OCI-M1 (cell line): ENCODE measurements around the gene MRC1.

ENCODE experiments used
- DNase-seq: peaks from one replicate; lab custom pipeline; 2025; lab: John Stamatoyannopoulos, UW

Gene MRC1

DNA sequence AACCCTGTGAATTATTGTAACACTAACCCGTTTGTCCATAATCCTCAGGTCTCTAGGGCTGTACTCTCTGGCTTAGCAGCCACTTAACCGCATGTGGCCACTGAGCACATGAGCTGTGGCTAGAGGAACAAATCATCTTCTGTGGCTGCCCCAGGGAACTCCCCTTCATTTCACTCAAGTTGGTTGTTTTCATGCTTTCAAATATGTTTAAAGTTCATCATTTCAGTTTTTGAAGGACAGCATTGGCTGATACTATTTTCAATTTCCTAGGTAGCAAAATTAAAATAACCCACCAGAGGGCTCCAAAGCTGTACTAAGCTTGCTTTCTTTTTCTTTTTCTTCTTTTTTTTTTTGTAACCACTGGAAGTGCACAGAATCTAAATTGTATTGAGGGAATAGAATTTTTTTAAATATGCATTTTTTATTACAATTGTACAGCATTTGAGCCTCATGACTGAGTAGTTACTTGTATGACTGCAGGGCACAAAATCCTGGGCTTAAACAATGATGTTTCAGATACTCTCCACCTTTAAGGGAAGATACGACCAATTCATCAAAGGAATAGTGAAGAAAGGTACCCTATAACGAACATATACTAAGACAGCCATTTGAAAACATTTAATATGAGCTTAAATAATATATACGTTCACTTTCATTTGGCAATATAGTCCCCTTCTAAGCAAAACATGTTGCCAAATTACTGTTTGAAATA is 38.6 kb downstream of the MRC1 start:
- DNase-seq = peak; percentile 62

DNA sequence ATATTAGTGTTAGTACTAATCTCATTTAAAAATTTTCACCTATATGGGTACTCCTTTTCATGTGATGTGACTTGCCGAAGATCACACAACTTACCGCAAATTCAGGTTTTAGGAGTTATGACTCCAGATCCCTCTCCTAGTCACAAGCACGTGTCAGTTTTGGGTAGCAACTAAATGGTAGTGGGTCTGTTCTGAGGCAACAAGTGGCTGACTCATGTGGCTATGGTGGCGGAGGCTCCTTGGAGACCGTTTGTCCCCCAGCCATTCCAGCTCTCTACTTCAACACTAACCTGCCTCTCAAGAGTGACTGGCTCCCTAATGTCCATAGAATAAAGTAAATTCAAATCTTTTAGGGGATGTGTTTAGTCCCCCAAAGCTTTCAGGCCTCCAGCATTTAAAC is 39.5 kb downstream of the MRC1 start:
- DNase-seq = no peak

DNA sequence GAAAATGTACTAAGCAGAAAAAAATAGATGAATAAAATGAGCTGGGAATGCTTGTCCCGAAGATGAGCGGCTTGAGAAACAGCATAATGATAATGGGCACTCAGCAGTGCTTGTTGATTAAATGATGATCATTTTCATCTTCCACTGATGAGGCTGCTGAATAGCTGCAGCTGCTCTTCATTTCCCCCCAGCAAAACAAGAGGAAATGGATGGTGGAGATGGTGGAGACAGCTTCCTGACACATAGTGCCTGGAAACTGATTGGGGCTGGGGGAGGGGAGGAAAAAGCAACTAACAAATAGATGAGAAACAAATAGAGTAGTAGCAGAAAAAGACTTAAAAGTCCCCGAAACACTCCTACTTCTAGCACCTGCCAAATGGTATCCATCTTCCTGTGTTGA is 41.4 kb downstream of the MRC1 start:
- no peak for DNase-seq

DNA sequence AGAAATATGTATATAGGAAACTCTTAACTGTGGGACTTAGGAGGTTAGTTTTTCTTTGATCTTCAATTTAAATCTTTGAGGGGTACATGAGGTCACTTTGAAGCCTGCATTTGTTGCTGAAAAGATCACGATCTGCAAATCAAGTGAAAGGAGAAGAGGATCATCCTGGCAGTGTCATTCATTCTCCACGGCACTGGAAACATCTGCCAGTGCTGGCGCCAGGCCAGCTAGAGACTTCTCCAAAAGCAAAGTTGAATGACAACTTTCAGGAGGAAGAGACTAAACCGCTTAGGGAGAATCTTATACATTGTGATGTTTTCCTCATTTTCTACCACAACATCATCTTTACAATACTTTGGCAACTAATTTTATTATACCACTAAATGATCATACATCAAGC is 42.5 kb downstream of the MRC1 start:
- peak; percentile 61 for DNase-seq

DNA sequence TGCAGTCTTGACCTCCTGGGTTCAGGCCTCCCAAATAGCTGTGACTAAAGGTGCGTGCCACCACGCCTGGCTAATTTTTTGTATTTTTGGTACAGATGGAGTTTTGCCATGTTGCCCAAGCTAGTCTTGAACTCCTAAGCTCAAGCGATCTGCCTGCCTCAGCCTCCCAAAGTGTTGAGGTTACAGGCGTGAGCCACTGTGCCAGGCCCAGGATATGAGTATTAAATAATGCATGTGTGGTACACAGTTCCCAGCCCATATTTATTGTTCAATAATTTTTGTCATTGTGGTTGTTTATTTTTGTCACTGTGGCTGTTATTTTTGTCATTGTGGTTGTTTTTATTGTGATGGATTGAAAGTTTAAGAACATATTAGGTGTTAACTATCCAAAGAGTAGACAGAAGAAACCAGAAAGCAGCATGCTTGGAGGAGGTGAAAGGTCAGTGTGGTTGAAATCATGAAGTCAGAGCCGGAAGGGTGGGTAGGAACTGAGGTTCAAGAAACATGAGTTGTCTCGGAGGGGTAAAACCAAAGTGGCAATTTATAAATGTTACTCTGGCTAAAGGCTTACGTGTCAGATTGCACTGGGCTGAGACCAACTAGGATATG is 45.0 kb downstream of the MRC1 start:
- no peak for DNase-seq

DNA sequence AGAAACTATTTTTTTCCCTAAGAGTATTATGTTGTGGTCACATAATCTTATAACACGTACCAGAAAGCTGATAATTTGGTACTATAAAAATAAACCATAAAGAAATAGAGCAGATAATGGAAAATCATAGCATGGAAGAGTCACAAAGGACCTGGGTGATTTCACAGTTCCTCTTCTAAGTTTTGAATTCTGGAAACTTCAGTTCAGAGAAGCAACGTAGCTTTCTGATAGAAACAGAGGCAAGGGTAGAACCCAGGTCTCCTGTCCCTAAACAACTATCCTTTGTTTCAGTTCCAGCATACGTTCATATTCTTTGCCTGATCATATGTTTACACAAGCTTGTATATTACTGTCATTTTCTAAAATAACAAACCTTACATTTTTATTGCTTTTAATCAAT is 47.9 kb downstream of the MRC1 start:
- DNase-seq = no peak

DNA sequence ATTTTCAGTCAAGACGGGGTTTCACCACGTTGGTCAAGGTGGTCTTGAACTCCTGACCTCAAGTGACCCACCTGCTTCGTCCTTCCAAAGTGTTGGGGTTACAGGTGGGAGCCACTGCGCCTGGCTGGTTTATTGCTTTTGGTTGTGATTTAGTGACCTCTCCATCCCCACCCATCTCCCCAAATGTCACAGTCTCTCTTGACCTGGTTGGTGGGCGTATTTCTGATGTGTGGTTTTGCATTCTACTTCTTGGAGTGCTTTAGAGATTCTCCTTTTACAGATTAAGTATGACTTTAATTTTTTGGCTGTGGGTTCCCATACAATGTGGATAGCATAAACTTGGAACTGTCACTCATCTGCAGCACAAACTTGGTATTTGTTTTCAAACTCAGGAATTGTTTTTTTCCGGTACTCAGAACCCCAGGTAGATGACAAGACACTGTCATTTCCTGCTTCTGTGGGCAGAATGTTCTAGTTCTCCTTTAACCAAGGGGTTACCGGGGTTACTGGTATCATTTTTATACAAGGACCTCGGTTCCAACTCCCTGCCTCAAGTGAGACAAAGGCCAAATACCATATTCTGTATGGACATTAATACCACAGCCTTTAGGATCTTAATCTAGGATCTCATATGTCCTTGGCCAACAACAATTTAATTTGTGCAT is 50.5 kb downstream of the MRC1 start:
- no peak for DNase-seq

DNA sequence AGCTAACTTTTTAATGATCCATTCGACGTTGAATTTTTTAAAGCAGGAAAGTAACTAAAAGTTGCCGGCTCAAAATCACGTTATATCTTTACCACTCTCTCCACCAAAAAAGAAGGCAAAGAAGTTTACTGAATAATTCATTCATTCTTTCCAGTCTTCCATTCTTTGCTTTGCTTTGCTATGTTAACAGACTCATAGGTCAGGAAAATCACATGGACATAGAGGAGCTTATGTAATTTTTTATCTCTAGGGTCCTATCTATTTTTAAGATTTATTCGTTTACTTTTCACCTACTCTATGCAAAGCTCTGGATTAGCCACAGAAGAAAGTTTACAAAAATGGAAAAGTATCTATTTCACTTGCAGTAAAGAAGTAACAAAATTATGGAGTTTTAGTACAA is 52.6 kb downstream of the MRC1 start:
- no peak for DNase-seq

DNA sequence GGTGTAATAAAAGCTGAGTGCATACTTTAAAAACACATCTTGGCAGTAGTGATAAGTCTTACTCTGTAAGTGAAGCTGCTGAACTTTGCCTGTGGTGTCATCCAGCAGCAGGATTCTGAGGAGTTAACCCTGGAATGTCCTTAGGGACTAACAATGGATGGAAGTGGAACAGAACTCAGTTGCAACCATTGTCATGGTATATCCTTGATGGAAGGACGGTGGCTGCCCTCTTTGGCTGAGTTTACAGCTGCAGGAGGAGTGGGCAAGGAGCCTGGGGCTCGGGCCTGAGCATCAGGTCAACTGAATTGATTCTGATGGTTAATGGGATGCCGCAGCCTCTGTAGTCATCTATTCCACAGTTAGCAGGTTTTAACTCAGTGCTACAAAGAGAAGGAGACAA is 56.2 kb downstream of the MRC1 start:
- no peak for DNase-seq

DNA sequence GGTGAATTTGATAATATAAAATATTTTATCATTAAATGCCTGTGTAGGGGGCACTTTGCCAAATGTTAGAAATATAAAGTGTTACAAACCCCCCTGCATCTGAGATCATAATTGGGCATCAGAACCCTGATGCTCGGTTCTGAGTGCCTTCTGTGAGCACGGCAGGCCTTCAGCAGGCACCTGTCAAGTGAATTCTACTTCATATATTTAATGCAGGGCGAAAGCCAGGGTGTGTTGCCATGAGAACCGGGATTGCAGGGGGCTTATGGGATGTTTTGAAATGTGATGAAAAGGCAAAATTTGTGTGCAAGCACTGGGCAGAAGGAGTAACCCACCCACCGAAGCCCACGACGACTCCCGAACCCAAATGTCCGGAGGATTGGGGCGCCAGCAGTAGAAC is 57.2 kb downstream of the MRC1 start:
- DNase-seq = no peak

DNA sequence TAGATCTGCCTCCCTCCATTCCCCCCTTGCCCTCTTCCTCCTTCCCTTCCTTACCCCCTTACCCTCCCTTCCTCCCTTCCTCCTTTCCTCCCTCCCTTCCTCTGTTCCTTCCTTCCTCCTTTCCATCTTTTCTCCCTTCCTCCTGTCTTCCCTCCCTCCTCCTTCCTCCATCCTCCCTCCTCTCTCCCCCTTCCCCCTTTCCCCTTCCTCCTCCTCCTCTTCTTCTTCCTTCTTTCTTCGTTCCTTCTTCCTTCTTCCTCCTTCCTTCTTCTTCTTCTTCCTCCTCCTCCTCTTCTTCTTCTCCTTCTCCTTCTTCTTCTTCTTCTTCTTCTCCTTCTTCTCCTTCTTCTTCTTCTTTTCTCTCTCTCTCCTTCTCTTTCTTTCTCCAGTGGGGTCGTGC is 57.9 kb downstream of the MRC1 start:
- DNase-seq = no peak

DNA sequence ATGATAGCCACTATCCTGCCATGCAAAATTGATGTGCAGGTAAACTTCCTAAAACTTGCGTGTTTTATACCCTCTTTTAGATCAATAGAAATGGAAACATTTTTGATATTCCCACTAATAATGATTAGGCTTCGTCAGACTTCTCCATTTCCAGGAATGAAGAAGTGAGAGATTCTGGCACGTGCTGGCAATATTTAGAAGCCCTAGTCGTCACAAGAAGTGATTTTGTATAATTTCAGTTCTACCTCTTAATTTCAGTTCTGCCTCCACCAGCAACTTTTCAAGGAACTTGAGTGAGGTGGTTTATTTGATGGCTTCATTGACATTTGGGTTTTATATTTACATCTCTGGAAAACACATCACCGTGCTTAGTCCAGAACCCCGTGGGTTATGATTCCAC is 61.9 kb downstream of the MRC1 start:
- DNase-seq = no peak

DNA sequence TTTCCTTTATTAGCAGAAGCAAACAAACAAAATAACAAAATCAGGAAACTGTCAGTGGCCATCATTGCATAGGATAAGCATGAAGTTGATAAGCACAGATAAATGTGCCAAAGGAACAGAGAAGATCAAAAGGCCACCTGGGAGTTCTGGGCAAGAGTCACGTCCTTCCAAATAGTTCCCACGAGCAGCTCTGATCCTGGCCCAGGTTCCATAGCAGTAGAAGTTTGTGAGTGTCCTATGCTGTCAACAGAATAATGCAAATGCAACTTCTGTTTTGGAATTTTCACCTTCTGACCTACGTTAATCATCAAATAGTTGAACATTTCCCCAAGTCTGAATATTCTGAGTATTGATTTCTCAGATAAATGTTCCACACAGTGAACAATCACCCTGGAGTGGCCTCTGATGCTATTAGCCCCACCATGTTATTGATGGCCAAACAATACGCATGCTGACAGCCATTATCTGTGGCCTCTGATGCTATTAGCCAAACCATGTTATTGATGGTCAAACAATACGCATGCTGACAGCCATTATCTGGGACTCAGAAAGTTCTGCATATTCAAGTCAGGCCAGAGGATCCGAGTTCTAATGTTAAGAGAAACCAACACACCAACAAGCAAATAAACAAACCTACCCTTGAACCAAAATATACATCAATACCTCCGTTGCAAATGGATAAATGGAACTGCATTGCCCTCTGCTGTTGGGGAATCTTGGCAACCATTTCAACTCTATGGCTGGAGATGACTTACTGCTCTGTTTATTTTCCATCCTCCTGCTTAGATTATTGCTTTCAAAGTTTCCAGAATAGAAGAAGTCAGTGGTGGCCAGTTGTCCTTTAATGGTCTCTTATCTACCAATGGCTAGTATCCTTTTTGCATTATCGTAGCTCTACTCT is 63.3 kb downstream of the MRC1 start:
- DNase-seq = peak; percentile 56

DNA sequence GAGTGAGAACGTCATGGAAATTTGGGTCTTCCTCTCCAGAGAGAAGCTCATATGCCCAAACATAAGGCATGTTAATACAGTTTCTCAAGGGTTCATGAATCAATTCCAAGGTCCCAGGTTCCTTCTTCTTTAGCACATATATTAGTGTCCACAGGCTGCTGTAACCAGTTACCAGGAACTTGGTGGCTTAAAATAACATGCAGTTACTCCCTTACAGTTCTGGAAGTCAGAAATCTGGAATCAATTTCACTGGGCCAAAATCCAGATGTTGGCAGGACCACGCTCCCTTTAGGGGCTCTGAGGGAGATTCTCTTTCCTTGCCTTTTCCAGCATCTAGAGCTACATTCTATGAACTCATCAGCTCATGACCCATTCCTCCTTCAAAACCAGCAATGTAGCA is 64.8 kb downstream of the MRC1 start:
- no peak for DNase-seq

DNA sequence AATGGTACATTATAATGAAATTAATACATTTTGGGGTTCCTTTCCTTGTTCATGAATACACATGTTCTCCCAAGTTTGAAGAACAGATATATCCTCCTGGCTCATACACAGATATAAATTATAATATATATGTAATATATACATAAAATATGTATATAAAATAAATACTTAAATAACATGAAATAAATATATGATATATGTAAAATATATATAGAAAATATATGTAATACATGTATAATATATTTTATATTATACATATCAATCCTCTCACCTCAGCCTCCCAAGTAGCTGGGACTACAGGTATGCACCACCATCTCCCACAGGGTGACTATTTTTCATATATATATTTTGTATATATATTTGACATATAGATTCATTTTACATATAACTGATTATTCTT is 68.0 kb downstream of the MRC1 start:
- DNase-seq = no peak

DNA sequence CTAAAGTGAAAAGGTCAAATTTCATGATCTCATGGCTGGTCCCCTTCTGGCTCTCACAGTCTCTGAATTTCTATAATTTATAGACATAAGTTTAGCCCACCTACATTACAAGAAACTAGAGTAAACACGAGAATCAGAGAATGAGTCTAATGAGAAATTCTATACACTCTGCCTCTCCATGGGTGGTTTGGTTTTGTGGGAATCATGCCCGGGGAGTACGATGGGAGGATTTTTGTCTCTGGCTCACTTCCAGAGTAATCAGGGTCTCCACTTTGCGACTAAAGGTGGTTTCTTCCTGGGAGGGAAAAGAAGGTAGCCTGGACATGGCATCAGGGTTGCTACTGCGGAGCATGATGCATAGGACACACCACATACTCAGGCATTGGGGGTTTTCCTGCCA is 69.7 kb downstream of the MRC1 start:
- DNase-seq = no peak

DNA sequence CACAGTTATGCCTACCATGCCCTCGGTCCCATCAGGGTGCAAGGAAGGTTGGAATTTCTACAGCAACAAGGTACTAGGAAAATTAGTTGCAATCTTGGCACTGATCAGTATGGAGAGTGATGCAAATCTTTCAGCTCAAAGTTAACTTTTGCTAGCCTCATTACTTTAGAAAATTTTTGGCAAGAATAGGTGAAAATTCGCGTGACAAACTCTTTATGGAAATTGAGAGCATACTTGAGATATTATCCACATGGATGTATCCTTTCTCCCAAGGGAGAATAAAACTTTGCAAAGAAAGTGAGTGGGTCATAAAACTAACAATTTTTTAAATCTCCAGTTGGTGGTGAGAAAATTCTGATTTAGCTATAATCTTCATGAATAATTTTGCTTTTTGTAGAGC is 71.5 kb downstream of the MRC1 start:
- DNase-seq = no peak

DNA sequence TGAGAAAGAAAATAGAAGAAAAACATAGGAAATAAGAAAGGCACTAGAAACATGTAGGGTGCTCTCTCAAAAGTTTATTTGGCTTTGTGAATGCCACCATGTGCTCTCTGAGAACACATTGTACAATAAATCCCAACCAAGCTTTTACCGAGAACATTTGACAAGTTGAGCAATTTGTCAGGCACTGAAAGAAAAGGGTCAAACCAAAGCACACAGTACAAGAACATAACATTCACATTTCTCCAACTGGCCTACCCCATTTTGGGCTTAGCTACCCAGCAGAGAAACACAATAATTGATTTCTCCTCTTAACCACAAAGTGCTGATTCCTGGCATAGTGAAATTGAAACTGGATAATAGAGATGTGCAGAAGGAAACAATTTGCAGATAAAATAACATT is 73.4 kb downstream of the MRC1 start:
- no peak for DNase-seq

DNA sequence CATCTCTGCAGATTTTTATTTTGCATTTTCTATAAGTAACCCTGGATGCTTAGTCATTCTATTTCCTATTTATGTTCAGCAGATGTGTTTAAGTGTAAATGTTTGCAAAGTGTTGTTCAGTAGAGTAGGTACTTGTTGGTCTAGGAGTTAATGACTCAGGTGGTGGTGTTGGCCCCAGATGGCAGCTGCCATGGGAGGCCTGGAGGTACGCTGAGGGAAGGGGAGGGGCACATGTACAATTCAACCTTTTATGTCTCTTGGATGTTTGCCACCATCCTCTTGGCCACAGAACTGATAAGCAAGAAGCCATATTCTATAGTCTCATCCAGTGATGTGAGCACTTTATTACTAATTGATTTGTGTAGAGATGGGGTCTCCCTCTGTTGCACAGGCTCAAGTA is 74.5 kb downstream of the MRC1 start:
- no peak for DNase-seq

DNA sequence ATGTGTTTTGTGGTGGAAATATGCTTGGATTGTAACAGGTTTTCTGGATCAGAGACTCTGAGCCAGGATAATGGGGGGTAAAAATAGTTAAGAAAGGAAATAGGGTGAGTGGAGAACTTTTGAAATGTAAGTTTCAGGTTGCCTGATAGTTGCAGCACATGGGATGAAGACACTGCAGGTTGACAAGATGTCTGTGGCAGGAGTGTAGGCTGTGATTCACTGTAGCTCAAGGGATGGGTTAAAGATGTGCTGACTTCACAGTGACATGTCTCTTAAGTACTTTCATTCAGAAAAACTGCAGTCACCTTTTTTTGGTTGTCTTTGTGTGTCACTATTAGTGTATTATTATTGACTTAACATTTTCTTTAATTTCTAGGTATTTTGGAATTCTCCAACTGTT is 79.0 kb downstream of the MRC1 start:
- no peak for DNase-seq

DNA sequence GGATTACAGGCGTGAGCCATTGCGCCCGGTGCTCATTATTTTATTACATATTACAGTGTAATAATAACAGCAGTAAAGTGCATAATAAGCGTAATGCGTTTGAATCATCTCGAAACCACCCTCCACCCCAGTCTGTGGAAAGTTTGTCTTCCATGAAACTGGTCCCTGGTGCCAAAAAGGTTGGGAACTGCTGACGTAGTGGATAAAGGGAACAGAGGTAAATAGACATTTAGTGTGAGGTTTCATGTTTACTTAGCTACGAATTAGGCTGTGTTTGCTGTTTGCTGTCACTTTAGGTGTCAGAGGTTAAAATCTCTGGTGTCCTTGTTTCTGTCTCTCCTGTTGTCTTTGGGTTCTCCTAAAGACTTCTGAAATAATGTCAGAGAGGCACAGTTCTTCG is 82.3 kb downstream of the MRC1 start:
- no peak for DNase-seq

DNA sequence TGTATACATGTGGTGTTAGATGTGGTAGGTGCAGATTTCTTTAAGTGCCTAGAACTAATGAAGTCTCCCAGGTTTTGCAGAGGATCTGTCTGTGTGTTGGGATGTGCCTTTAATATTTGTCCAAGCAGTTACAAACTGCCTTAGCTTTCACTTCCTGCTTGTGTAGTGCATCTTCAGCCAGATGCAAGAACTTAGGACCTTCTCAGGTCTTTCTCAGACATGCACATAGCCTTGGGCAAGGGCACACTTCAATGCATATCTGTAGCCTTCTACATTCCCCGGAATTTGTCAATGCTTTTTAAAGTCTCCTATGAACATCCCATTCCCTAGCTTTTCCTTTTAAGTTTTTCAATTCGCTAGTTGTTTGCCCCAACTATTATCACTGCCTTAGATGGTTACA is 95.4 kb downstream of the MRC1 start:
- no peak for DNase-seq

DNA sequence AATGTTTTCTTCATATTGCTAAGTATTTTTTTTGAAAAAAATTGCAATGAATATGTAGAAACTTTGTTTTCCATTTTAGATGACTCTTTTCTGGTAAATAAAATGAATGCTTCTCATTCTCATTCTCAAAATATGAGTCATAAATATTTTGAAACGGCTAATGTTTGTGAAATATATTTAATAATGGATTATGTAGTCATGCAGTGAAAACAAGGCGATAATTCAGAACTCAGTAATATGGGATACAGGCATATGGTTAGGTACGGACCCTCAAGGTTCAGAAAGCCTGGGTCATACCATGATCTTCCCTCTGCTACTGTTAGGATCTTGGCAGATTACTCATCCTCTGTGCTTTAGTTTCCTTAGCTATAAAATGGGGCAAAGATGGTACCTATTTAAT is 96.3 kb downstream of the MRC1 start:
- no peak for DNase-seq
